A673 (cell line): ENCODE measurements around the gene CENPV.

Source experiments
- EZH2 ChIP-seq: fragments of 200-600 bp; sonication (generic); IDR thresholded peaks from 2 replicates; pipeline ENCODE4 v1.6.1; 2017; ENCODE audit warnings: borderline replicate concordance, low read depth, mild to moderate bottlenecking, mixed read lengths, antibody characterized with exemption, low read length; ENCODE audit not compliant: poor library complexity, severe bottlenecking
- TF ChIP-seq, protein P1 (sequence below): fragments of 300-800, 200-600 bp; sonication (generic); conservative IDR thresholded peaks from 2 replicates; pipeline ENCODE4 v1.5.1; 2017; ENCODE audit warnings: low read depth, mild to moderate bottlenecking, antibody characterized with exemption, low read length, moderate library complexity, mixed read lengths

DNA sequence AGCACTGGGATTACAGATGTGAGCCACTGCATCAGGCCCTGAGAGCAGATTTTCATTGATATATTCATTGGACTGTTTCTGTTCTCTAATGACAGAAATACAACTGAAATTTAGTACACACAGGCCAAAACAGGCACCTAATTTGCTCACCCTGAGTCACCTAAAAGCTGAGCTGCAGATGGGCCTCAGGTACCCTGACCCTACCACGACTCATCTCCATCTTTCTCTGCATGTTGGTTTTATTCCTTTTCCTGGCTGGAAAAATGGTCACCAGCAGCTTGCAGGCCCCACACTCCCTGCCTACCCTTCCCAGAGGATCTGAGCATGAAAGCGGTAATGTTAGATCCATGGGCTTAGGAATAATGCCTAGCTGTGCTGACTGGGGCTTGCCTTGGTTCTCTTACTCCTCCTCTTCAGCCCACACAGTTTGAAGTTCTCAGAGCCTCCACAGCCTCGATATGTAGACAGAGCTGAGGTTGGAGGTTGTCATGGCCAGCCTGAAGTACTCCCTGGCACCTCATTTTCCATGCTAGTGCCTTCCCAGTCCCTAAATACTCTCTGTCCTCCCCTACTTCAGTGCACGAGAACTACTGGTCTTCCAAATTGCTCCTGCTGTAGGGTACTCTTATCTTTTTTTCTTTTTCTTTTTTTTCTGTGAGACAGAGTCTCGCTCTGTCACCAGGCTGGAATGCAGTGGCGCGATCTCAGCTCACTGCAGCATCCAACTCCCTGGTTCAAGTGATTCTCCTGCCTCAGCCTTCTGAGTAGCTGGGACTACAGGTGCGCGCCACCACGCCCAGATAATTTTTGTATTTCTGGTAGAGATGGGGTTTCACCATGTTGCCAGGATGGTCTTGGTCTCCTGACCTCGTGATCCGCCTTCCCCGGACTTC lies 51.1 kb downstream of the CENPV start:
- TF ChIP-seq, protein P1, sequence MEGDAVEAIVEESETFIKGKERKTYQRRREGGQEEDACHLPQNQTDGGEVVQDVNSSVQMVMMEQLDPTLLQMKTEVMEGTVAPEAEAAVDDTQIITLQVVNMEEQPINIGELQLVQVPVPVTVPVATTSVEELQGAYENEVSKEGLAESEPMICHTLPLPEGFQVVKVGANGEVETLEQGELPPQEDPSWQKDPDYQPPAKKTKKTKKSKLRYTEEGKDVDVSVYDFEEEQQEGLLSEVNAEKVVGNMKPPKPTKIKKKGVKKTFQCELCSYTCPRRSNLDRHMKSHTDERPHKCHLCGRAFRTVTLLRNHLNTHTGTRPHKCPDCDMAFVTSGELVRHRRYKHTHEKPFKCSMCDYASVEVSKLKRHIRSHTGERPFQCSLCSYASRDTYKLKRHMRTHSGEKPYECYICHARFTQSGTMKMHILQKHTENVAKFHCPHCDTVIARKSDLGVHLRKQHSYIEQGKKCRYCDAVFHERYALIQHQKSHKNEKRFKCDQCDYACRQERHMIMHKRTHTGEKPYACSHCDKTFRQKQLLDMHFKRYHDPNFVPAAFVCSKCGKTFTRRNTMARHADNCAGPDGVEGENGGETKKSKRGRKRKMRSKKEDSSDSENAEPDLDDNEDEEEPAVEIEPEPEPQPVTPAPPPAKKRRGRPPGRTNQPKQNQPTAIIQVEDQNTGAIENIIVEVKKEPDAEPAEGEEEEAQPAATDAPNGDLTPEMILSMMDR, result no peak
- TF ChIP-seq EZH2, result no peak
